GM21528 (cell line): ENCODE results near the gene IER3.
"Not testable (repeated sequence)": the region's sequence is repeated elsewhere in the genome, so short reads cannot be mapped to it uniquely, and the experiment has no call there.

Experiments used
- ATAC-seq: cut with Tn5 transposase; IDR thresholded peaks from one replicate; pipeline ENCODE4 v1.9.1; 2021; ENCODE audit warnings: mild to moderate bottlenecking, moderate library complexity; ENCODE audit not compliant: unreplicated experiment, low FRiP score

Gene IER3

DNA sequence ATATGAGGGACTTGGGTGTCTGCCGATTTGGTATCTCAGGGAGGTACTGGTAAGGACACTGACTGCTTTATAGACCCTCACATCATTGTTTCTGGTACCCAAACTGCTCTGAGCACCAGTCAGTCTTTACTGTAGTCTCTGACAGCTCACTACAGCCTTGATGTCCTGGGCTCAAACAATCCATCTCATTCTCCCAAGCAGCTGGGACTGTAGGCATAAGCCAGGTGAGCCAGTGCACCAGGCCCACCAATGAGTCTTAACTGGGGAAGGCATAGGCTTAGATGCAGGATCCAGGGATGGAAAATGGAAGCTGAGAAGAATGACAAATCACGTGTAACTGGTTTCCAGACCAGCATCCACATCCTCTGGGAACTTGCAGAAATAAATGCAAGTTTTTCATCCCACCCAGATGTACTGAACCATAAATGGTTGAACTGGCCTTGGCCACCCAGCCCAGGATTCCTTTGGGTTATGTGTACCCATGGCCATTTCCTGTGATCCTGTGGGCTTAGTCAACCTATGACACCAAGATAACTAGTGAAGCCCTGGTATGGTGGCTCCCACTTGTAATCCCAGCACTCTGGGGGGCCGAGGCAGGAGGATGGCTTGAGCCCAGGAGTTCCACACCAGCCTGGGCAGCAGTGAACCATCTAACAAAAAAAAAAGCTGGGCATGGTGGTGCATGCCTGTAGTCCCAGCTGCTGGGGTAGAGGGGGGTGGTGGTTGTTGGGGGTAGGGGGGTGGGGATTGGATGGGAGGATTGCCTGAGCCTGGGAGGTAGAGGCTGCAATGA, 18.4 kb downstream of the IER3 start:
- no peak for ATAC-seq

DNA sequence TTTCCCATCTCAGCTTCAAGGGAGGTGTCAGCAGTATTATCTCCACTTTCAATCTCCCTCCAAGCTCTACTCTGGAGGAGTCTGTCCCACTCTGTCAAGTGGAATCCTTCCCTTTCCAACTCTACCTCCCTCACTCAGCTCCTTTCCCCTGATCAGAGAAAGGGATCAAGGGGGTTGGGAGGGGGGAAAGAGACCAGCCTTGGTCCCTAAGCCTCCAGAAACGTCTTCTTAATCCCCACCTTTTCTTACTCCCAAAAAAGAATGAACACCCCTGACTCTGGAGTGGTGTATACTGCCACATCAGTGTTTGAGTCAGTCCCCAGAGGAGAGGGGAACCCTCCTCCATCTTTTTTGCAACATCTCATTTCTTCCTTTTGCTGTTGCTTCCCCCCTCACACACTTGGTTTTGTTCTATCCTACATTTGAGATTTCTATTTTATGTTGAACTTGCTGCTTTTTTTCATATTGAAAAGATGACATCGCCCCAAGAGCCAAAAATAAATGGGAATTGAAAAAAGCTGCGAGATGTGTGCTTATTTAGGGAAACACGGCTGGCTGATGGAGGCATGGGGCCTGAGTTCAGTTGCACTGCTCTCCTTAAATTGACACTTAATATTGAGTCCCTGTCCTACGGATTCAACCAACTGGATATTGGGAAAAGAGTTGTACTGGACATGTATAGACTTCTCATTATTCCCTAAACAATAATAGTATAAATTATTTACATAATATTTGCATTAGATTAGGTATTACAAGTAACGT, 19.3 kb downstream of the IER3 start:
- no peak for ATAC-seq

- ATAC-seq: not testable (repeated sequence)
These were observed 20.3 kb downstream of the IER3 start for GRCh38 chr6:30723843-30724741.

DNA sequence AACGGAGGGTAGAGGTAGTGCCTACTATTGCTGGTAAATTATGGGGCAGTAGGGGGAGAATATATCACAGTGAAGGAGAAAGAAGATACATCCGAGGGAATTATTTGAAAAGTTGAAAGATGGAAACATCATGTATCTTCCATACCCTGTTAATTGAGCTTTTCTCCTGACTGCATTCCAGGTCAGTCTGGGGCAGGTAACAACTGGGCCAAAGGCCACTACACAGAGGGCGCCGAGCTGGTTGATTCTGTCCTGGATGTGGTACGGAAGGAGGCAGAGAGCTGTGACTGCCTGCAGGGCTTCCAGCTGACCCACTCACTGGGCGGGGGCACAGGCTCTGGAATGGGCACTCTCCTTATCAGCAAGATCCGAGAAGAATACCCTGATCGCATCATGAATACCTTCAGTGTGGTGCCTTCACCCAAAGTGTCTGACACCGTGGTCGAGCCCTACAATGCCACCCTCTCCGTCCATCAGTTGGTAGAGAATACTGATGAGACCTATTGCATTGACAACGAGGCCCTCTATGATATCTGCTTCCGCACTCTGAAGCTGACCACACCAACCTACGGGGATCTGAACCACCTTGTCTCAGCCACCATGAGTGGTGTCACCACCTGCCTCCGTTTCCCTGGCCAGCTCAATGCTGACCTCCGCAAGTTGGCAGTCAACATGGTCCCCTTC, 21.0 kb downstream of the IER3 start:
- not testable (repeated sequence) for ATAC-seq

DNA sequence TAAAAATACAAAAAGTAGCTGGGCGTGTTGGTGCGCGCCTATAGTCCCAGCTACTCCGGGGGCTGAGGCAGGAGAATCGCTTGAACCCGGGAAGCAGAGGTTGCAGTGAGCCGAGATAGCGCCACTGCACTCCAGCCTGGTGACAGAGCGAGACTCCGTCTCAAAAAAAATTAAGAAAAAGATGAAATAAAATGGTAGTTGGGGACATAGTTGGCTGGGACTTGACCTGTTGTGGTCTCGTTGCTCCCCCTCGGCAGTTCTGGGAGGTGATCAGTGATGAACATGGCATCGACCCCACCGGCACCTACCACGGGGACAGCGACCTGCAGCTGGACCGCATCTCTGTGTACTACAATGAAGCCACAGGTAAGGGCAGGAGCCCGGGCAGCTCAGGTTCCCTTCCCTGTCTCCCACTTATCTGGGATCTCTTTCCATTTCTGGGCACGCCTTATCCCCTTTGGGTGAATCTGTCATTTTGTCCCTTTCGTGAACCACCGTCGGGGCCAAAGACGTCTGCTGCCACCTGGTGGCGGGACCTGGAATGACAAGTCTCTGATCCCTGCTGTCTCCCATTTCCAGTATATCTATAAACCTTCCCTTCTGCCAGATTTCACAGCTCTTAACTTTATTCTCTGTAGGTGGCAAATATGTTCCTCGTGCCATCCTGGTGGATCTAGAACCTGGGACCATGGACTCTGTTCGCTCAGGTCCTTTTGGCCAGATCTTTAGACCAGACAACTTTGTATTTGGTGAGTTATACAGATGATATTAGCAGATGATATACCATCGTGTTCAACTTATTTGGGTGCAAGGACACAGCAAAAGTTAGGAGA, 21.9 kb downstream of the IER3 start:
- no peak for ATAC-seq

DNA sequence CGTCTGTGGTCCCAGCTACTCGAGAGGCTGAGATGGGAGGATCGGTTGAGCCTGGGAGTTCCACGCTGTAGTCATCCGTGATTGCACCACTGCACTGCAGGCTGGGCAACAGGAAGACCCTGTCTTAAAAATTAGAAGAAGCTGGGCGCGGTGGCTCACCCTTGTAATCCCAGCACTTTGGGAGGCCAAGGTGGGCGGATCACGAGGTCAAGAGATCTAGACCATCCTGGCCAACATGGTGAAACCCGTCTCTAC, 22.4 kb downstream of the IER3 start:
- not testable (repeated sequence) for ATAC-seq

DNA sequence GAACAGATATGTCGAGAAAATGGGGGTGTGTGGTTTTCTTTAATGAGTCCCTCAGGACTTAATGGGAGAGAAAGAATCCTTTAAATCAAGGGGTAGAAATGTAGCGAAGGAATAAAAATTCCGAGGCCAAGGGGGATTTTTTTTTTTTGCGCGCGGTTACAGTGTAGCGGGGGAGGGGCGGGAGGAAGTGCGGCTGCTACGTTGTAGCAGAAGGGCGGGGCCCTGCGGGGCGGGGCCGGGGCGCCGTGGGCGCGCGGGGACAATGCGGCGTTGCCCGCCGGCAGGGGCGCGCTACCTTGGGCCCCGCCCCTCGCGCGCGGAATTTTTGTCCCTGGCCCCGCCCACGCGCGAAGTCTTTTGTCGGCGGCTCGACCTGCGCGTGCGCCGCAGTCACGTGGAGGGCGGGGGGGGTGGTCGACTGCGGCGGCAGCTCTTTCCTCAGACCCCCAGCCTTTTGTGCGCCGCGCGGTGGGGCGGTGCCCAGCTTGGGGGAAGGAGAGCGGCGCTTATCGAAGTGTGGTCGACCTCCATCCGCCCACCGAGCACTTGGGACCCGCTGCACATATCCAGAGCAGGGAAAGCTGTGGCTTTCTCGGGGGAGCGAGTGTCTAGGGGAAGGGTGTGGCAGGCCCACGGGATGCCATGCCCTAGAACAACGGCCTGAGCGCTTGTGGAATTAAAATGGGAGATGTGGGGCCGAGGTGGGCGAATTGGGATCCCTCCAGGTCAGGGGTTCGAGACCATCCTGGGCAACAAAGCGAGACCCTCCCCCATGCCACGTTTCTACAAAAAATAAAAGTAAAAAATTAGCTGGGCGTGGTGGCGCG, 22.9 kb downstream of the IER3 start:
- ATAC-seq: peak; percentile 22

- no peak for ATAC-seq
These were observed 23.6 kb downstream of the IER3 start for GRCh38 chr6:30720738-30721197.

GRCh38 chr6:30719791-30720737, 24.3 kb downstream of the IER3 start, which contains the start of gene TUBB:
TSS of gene TUBB (plus strand) at chr6:30720352. CDS start at chr6:30720507, 155 bp downstream.
- peak; percentile 32 for ATAC-seq

DNA sequence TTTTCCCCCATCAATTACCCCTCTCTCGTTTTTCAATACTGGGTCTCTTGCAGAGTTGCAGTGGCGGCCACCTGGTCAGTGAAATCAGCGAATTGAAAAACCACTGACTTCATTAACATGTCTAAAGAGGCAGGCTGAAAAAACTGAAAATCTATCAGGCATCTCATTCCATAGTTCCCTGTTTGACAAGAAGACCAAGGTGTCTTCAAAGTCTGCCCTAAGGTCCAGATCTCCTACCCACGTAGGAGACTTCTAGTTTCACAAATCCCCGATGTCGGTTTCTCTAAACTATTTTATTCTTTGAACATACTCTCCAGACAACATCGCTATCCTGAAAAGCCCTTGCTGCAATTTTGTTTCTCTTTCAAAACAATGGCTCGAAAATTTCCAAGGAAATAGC, 25.0 kb downstream of the IER3 start:
- ATAC-seq: no peak

GRCh38 chr6:30717845-30718720, 26.3 kb downstream of the IER3 start:
- ATAC-seq: not testable (repeated sequence)

- ATAC-seq: peak; percentile 71
These were observed 27.1 kb downstream of the IER3 start, which contains the start of gene MDC1 for GRCh38 chr6:30717129-30717844. TSS of gene MDC1 (minus strand) at chr6:30717281. CDS start at chr6:30715175, 2,106 bp downstream.

GRCh38 chr6:30716879-30717128, 27.5 kb downstream of the IER3 start:
- ATAC-seq: no peak

DNA sequence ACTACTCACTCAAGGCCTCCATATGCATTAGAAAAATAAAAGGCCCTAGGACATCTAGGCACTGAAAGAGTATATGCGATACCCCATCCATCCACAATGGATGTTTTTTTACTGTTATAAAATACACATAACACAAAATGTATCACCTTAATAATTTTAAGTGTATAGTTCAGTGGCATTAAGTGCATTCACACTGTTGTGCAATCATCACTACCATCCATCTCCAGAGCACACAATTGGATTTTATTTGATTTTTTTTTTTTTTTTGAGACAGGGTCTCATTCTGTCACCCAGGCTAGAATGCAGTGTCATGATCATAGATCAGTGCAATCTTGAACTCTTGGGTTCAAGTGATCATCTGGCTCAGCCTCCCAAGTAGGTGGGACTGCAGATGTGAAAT, 30.1 kb downstream of the IER3 start:
- ATAC-seq: no peak

GRCh38 chr6:30712441-30712945, 31.9 kb downstream of the IER3 start:
- ATAC-seq: no peak
